ENCODE results near the gene CORO7.

DNA sequence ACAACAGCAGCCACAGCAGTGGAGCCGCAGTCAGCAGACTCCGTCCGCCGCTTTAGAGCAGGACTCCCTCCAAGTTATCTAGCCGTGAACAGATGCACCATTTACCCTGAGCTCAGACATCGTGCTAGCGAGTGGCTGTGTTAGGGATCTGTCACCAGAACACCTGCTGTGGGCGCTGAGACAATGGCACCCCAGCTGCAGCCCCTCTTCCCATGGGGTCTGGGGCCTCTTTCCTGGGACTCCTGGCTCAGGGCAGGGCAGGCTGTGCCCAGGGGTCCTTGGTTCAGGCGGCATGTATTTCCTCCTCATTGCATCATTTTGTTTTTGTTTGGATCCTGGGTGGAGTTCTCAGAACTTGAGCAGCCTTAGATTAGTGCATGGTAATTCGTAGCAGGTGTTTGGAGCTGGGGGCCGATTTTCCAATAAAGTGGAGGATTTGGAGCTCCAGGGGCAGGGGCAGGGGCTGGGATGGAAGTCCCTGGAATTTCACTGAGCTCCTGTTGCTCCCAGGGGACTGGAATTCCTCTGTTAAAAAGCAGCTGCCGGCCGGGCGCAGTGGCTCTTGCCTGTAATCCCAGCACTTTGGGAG is 34.6 kb upstream of the CORO7 start:
- no peak for TF ChIP-seq POLR2A (IDR thresholded peaks at IDR 0.05)
- TF ChIP-seq, protein P1, sequence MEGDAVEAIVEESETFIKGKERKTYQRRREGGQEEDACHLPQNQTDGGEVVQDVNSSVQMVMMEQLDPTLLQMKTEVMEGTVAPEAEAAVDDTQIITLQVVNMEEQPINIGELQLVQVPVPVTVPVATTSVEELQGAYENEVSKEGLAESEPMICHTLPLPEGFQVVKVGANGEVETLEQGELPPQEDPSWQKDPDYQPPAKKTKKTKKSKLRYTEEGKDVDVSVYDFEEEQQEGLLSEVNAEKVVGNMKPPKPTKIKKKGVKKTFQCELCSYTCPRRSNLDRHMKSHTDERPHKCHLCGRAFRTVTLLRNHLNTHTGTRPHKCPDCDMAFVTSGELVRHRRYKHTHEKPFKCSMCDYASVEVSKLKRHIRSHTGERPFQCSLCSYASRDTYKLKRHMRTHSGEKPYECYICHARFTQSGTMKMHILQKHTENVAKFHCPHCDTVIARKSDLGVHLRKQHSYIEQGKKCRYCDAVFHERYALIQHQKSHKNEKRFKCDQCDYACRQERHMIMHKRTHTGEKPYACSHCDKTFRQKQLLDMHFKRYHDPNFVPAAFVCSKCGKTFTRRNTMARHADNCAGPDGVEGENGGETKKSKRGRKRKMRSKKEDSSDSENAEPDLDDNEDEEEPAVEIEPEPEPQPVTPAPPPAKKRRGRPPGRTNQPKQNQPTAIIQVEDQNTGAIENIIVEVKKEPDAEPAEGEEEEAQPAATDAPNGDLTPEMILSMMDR (IDR thresholded peaks at IDR 0.05), result no peak
